GM10266 (cell line): ENCODE data around the gene EPS8L2.

Experiments used
- DNase-seq: peaks from one replicate; pipeline ENCODE4 v3.0.0; 2012; ENCODE audit errors: extremely low spot score
- CTCF ChIP-seq: IDR thresholded peaks from 2 replicates; pipeline ENCODE4 v1.5.1; 2012; ENCODE audit warnings: mild to moderate bottlenecking, low read depth; ENCODE audit not compliant: control insufficient read depth, insufficient read depth; ENCODE audit errors: missing control alignments

Gene EPS8L2

DNA sequence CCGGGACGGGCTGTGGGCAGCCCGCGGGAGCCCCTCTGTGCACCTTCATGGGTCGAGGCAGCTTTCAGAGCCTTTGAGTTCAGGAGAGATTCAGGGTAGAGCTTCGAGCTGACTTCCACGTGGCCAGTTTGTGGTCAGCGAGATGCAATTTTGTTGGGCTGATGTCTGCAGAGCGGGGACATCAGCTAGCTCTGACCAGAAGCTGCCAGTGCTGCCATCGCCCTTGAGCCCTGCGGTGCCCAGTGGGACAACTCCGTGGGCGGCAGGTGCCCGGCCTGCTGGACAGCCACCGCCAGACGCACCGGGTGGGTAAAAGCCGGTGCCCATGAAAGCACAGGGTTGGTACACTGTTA lies 42.0 kb downstream of the EPS8L2 start:
- TF ChIP-seq CTCF, result no peak
- peak; percentile 38 for DNase-seq

GRCh38 chr11:749731-750130 lies 43.7 kb downstream of the EPS8L2 start:
- TF ChIP-seq CTCF, result no peak
- no peak for DNase-seq

DNA sequence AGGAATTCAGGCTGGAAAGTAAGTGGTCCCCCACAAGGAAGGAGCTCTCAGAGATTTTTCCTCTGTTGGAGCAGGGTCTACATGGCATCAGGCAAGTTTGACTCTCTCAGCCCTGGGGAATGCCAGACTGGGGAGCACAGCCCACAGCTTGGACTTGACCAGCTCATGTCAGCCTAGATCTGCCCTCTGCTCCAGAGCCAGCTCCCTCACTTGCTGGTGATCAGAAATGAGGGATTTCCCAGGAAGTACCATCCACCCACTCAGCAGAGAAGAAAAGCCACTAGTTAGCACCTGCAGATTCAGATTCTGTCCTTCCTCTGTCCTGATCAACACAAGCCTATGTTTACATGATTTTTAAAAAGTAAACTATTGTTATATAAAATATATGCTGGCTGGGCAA lies 54.2 kb downstream of the EPS8L2 start:
- no peak for DNase-seq
- no peak for TF ChIP-seq CTCF

GRCh38 chr11:761526-762108 lies 55.6 kb downstream of the EPS8L2 start:
- no peak for DNase-seq
- no peak for TF ChIP-seq CTCF

- DNase-seq, result no peak
- peak; percentile 9 for TF ChIP-seq CTCF
These were observed 56.5 kb downstream of the EPS8L2 start for GRCh38 chr11:762421-763072.

GRCh38 chr11:763073-763463 lies 57.0 kb downstream of the EPS8L2 start:
- DNase-seq, result no peak
- no peak for TF ChIP-seq CTCF

DNA sequence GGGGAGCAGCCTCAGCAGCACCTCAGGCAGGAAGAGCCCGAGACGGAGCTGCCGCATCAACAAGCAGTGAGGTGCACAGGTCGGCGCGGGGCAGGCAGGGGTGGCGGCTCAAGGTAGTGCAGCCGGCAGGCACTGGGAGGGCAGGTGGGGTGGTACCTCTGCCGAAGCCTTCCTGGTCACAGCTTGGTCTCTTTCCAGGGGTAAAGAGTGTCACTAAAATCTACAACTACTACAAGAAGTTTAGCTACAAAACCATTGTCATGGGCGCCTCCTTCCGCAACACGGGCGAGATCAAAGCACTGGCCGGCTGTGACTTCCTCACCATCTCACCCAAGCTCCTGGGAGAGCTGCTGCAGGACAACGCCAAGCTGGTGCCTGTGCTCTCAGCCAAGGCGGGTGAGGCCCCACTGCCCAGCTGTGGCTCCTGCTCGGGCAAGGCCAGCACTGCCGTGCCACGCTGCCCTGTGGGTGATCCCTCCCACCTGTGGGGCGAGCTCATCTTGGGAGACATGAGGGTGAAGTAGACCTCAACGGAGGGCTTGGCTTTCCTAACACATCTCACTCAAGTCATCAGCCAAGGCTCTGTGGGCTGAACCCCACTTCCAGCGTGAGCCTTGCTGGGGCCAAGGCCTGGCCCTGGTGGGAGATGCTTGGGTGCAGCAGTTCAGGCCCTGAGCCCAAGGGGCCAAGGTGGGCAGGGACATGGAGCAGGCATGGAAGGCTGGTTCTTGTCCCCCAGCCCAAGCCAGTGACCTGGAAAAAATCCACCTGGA lies 57.7 kb downstream of the EPS8L2 start:
- no peak for DNase-seq
- no peak for TF ChIP-seq CTCF
